Measurements from ENCODE around the gene HES7.
"Not testable (repeated sequence)": the region's sequence is repeated elsewhere in the genome, so short reads cannot be mapped to it uniquely, and the experiment has no call there.

HES7 gene

GRCh38 chr17:8123695-8124349 is at the start of gene HES7:
TSS of gene HES7 (minus strand) at chr17:8124106. CDS start at chr17:8124084, 22 bp downstream.
- no peak for DNase-seq

GRCh38 chr17:8173056-8173870 is 49.4 kb upstream of the HES7 start:
- peak; percentile 92 for DNase-seq

GRCh38 chr17:8170186-8170585 is 46.3 kb upstream of the HES7 start:
- DNase-seq = not testable (repeated sequence)

GRCh38 chr17:8167526-8167925 is 43.6 kb upstream of the HES7 start:
- DNase-seq = no peak

GRCh38 chr17:8166731-8167130 is 42.8 kb upstream of the HES7 start:
- DNase-seq = no peak

- peak; percentile 25 for DNase-seq
Measured at GRCh38 chr17:8164815-8165131, 40.9 kb upstream of the HES7 start.

GRCh38 chr17:8163978-8164814 is 40.3 kb upstream of the HES7 start:
- peak; percentile 78 for DNase-seq

- DNase-seq = peak; percentile 48
Measured at GRCh38 chr17:8162997-8163977, 39.4 kb upstream of the HES7 start.

- peak; percentile 91 for DNase-seq
Measured at GRCh38 chr17:8162233-8162996, 38.5 kb upstream of the HES7 start, which contains the start of gene VAMP2. TSS of gene VAMP2 (minus strand) at chr17:8162948. CDS start at chr17:8162879, 69 bp downstream.

- DNase-seq = peak; percentile 44
Measured at GRCh38 chr17:8161289-8162232, 37.7 kb upstream of the HES7 start.

- peak; percentile 24 for DNase-seq
Measured at GRCh38 chr17:8160741-8161221, 36.9 kb upstream of the HES7 start.

- DNase-seq = no peak
Measured at GRCh38 chr17:8160224-8160577, 36.3 kb upstream of the HES7 start.

GRCh38 chr17:8159459-8160223 is 35.7 kb upstream of the HES7 start:
- DNase-seq = no peak

GRCh38 chr17:8159032-8159400 is 35.1 kb upstream of the HES7 start:
- DNase-seq = no peak

GRCh38 chr17:8158267-8159031 is 34.5 kb upstream of the HES7 start:
- DNase-seq = peak; percentile 92

GRCh38 chr17:8156246-8156992 is 32.5 kb upstream of the HES7 start:
- peak; percentile 100 for DNase-seq

- DNase-seq = peak; percentile 55
Measured at GRCh38 chr17:8155996-8156245, 32.0 kb upstream of the HES7 start.
